ENCODE measurements around the gene VAMP2.

Gene VAMP2

GRCh38 chr17:8155231-8155995 lies 7.3 kb downstream of the VAMP2 start:
- no peak for DNase-seq (ENCODE audit: low read depth)

GRCh38 chr17:8154608-8155155 lies 8.1 kb downstream of the VAMP2 start:
- no peak for DNase-seq (ENCODE audit: low read depth)

DNA sequence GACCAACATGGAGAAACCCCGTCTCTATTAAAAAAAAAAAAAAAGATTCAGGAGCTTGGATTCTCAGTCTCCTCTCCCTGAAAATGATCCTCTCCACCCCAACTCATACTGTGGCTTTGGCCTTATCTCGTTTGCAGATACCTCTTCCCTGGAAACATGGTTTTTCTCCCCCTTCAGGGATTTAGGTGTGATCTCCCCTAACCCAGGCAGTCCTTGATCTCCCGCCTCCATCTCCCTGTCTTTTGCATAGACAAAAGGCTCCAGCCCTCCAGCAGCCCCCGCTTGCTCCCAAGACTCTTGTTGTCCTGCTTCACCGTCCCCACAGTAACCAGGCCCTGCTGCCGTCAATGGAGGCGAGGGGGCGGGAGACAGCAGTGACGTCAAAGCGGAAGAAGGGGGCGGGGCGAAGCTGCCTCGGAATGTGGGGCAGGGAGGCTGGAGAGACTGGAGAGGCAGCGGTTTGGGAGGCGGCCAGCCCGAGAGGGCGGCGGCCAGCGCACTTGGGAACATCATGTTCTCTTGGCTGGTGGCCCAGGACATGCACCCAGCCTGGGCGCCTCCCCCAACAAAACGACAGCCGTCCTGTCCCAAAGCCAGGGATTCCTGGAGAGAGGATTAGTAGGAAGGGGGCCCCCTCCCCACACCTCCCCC lies 8.7 kb downstream of the VAMP2 start:
- peak; percentile 91 for DNase-seq (ENCODE audit: low read depth)

DNA sequence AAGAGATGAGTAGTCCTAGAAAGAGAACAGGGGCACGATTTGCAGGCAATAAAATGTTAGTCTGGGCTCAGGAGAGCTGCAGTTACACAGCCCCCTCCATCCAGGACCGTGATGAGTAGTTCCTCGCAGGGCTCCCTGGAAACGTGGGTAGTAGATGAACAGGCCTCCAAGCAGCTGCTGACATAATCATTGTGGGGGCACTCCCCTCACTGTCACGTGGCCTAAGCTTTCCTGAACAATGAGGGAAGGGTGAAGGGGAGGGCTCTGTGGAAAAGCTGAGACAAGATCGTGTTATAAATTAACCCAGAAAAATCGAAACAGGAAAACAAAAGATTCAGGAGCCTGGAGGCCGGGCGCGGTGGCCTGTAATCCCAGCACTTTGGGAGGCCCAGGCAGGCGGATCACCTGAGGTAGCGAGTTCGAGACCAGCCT lies 9.2 kb downstream of the VAMP2 start:
- peak; percentile 85 for DNase-seq (ENCODE audit: low read depth)

GRCh38 chr17:8153031-8153451 lies 9.7 kb downstream of the VAMP2 start:
- DNase-seq (ENCODE audit: low read depth), result no peak

DNA sequence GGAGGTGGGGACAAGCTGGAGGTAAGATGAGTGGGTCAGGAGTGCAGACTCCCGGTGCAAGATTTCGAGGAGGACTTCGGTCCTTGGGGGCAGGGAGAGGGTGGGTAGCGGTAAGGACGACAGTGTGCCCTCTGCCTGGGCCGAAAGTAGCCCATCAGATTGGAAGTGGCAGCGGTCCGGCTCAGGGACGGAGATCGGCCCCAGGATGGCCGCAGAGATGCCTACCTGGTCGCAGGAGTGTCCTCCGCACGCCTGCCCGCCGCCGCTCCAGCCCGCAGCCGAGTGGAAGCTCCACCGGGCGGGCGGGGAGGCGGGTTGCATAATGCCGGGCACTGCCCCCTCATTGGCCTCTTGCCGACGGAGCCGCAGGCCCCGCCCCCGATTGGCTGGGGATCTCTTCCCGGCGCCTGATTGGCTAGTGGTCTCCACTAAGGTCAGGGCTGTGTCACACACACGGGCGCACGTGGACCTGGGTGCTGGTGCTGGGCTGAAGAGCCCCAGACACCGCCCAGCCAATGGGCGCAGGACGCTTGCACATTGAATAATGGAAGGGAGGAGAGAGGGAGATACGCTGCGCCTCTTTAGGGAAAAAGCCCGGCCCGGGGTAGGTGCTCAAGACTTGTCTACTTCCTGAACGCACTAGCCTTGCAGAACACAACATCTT lies 10.5 kb downstream of the VAMP2 start, which contains the start of gene PER1:
Gene PER1, minus strand, starts transcription at position 293 of the 664 bp plus-strand sequence. CDS start 1,698 bp downstream, outside the sequence.
- DNase-seq (ENCODE audit: low read depth), result no peak

DNA sequence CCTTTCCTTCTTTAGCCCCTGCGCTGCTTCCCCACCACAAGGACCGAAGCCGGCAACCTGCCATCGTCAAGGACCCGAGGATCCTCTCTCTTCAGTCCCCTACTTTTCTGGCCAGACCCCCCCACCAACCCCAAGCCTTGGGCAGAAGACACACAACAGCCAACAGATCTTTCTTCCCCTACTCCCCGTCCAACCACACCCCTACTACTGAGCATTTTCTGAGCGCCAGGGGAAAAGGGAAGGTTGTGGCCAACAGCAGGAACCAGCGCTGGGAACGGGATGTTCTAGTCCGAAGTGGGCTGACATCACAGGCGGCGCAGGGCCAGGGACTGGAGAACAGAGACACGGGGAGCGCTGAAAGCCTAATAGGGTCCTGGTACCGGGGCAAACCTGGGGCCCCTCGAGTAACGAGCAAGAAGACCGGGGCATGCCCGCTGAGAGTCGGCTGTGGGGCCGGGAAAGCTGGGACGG lies 11.1 kb downstream of the VAMP2 start:
- no peak for DNase-seq (ENCODE audit: low read depth)

- no peak for DNase-seq (ENCODE audit: low read depth)
These were observed 11.6 kb downstream of the VAMP2 start for GRCh38 chr17:8151120-8151640.

DNA sequence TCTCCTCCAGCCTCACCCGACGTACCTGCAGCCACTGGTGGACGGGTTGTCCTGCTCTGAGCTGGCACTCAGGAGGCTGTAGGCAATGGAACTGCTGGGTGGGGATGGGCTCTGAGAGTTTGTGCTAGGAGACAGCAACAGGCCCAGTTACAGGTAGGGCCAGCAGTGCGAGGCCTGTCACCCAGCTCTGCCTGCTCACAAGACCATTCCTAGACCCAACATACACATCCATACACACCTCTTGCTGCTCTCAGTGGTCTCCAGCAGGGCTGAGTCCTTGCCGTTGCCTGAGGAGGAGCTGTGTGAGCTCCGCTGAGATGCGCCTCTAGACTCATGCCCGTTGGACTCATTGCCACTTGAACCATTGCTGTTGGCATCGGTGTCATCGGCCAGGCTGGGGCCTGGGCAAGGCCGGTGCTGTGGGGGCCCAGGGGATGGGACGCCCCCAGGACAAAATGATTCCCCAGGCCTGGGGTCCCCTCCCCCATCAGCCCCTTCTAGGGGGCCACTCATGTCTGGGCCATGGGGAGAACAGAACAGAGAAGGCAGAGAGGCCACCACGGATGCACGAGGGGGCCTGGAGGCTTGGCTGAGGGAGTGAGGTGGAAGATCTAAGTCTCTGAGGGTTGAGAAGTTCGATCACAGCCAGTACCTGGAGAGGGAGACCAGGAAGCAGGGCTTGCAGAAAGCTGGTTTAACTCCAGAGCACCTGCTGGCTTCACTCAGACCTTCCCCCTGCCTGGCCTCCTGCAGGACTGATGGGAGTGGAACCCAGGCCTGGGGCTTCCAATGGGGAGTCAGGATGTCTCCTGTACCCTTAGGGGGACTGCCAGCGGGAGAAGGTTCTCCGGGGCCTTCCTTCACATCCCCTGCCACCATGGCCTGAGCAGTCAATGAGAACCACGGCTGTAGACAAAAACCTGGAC lies 12.3 kb downstream of the VAMP2 start:
- no peak for DNase-seq (ENCODE audit: low read depth)

DNA sequence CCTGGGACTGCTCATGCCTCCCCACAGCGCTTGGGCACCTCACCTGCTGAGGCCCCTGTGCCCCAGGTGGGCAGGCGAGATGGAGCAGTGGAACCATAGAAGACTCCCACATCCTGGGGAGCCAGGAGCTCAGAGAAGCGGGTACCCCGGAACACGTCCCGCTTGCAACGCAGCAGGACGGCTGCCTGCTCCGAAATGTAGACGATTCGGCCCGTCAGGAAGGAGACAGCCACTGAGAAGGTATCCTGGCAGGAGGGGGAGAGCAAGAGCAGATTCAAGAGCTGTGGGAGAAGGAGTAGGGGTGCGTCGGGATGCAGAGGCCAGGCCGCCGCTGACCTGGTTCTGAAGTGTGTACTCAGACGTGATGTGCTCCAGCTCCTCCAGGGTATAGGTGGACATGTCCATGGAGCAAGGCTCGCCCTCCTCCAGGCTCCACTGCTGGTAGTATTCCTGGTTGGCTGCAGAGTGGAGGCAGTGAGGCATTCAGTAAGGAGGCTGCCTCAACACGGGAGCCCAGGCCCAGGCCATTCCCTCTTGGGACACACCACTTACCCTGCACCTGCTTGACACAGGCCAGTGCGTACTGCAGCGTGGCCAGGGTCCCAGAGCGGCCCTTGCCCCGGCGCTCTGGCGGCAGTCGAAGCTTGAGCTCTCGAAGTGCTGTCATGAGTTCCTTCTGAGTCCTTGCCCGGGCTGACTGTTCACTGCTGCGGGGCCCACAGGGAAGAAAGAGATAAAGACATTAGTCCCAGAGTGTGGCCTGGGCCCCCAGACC lies 13.1 kb downstream of the VAMP2 start:
- DNase-seq (ENCODE audit: low read depth), result no peak

DNA sequence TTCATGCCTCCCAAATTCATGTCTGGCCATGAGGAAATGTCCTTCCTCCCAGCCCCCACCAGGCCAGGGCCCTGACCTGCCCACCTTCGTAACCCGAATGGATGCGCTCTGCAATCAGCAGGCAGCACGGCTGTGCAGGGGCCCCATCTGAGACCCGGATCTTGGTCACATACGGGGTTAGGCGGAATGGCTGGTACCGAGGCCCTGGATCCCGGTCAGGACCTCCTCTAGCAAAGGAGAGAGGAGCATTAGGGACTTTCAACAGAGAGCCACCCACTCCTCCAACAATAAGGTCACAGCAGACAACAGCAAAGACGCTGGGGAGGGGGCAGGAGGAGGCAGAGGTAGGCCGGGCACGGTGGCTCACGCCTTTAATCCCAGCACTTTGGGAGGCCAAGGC lies 14.2 kb downstream of the VAMP2 start:
- DNase-seq (ENCODE audit: low read depth), result no peak

DNA sequence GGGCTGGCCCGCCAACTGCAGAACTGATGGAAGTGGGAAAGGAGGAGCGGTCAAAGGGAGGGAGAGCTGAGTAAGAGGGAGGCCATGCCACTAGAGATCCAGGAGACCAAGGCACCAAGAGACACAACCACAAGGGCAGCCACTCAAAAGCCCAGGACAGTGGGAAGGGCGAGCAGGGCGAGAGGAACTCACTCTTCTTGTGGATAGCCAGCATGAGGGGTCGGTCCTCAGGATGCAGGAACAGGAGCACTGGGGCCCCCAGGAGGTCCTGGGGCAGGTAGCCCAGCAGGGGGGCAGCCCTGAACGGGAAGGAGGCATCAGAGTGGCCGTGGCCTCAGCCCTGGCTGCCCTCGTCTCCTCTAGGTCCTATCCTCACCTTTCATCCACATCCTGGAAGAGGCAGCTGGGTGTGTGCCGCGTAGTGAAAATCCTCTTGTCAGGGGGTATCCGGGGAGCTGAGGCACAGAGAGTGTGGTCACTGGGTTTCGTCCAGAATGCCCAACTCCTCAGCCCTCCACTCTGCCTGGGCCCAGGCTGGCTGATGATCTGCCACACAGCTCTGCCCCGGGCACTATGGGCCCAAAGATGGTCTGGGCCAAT lies 14.8 kb downstream of the VAMP2 start:
- DNase-seq (ENCODE audit: low read depth), result no peak

DNA sequence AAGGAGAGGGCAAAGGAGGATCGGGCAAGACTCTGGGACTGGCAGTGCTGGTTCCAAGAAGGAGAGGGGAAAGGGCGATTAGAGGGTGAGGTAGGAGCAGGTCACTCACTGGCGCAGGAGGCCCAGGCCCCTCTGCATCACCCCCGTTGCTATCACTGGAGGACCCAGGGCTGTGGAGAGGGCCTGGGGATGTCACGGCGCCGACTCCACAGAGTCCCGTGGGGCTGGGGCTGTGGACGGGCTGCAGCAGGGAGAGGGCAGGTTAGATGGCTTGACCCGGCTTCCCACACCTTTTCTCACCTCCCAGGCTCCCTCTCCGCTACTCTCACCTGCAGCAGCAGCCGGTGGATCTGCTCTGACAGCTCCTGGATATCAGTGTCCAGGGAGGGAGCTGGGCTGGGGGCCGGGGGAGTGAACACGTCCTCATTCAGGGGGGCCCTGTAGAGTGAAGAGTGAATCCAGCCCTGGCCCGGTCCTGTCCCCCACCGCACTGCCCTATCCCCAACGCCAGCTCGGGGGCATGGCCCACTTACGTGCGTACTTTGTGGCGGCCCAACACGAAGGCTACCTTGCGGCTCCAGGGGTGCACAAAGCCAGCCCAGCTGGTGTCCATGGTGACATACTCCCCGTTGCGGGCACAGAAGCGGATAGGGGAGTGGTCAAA lies 15.5 kb downstream of the VAMP2 start:
- DNase-seq (ENCODE audit: low read depth), result no peak

DNA sequence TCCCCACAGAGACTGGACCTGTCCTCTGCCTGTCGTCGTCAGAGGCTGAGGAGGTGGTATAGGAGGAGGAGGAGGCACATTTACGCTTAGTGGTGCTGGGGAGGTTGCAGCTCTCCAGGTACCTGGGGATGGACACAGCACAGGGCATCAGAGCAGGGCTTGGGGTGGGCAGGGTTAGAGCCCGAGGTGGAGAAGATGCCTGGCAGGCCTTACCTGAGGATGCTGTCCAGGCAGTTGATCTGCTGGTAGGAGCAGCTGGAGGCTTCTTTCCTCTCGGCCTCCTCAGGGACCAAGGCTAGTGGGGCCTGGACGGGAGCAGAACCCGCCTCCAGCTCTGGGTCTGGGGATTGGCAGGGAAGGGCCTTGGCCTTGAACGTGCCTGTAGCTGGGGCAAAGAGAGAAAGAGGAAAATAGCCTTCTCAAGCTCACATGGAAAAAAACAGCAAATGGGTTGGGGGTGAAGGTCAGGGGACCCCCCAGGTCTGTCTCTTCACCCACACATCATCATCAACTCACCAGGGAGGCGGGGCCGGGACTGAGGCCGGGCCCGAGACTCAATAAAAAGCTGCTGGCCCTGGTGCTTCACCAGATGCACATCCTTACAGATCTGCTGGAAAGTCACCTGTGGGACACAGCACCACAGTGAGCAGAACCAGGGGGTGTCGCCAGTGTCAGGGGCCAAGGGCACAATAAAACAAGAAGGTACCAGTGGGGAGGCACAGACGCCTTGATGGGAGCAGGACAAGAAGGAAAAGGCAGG lies 16.2 kb downstream of the VAMP2 start:
- no peak for DNase-seq (ENCODE audit: low read depth)

DNA sequence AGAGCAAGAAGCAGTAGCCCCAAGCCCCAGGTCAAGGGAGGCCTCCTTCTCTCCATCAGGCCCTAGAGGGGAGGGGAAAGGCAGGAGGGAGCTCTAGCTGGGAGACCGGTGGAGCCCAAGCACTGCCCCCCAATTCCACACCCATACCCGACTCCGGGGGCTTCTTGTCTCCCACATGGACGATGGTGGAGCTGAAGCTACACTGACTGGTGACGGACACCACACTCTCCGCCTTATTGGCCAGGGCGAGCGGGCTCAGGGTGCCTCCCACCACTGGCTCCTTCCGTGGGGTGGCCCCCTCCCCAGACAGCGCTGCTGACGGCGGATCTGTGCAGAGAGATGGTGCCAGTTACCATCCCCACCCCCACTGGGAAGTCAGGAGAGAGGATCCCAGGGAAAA lies 16.9 kb downstream of the VAMP2 start:
- DNase-seq (ENCODE audit: low read depth), result no peak

DNA sequence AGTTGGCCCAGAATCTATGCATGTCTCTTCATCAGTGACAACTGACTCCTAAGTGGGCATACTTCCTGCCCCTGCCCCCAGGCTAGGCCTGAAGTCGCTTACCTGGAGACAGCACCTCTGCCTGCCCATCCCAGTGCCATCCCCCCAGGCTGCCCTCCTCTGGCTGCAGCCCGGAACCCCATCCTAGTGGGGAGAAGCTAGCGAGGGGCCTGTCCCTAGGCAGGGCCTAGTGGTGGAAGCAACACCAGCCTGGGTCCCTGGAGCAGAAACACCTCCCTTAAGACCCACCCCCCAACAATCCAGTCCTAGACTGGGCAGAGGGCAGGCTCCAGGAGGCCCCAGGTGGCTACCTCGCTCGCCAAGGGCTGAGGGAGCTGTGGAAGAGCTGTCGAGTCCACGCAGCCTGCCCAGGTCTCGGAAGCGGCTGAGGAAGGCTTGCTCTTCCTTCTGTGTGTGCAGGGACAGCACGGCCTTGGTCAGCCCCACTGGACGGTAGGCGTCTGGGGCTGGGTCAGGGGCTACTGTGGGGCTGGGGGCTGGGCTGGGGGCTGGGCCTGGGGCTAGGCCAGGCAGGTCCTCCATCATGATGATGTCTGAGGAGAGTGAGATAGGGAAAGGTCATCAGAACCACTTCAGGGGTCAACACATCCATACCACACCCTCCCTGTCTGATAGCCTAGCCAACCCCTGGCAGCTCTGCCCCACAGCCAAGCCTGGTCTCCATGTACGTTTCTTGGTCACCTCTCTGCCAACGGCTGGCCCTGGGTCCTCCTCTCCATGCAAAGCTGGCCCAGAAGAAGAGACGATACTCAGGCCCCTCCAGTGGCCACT lies 18.1 kb downstream of the VAMP2 start:
- DNase-seq (ENCODE audit: low read depth), result no peak

DNA sequence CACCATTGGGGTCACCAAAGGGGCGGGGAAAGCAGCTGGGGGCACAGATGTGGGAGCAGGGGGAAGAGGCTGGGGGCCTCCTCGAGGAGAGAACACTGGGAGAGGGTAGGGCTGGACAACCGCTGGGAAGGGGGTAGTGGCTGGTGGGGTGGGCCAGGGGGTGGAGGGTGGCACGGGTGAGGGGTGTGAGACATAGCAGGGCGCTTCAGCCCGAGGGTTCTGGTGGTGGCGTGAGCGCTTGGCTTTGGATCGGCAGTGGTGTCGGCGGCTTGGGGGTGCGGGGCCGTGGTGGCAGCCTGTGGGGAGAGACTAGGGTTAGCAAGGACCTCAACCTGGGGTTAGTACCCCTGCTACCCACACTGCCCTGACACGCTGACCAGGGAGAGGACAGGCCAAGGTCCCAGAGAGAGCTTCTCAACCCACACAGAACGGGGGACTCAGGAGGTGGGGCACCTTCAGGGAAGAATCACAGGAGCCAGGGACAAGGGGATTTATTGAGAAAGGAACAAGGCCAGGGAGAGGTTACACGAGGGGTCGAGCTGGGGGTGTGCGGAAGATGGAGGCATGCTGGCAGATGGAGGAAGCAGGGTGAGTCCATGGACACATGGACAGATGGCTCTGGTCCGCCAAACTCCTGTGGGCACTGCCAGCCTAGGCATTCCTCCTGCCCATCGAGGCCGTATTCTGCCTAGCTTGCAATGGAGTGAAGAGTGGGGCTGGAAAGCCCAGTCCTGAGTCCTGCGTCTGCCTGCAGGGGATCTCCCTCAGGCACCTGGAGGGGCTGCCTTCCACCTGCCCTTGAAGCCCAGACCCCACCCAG lies 19.0 kb downstream of the VAMP2 start:
- no peak for DNase-seq (ENCODE audit: low read depth)

Data from HS-5 (cell line).